Stimulated activated CD4-positive, alpha-beta T cell treated with anti-CD3 and anti-CD28 coated beads, Interleukin-15, amount 100 ng/mL, for 24 hours (primary cell): ENCODE data around the gene NCKAP5.
"Not testable (repeated sequence)": the region's sequence is repeated elsewhere in the genome, so short reads cannot be mapped to it uniquely, and the experiment has no call there.

Experiments used
- DNase-seq: peaks from one replicate; pipeline ENCODE4 v3.0.0-alpha.2; 2020

The NCKAP5 gene

DNA sequence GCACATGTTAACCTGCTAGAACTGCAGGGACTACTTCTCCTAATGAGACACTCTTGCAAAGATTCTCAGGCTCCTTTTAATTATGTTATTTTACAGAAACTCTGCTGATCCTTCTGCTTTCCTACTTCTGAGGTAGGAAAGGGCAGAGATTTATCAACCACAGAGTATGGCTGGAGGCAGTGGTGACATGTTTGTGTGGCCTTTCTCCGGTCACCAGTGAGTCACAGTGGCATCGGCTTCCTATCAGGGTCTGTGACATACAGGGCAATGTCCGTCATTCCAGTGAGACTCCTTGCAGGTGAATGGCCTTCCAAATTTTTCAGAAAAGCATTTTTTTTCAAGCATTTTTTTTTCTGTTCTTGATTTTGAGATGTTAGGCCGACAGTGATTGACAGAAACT is 717.6 kb downstream of the NCKAP5 start:
- no peak for DNase-seq

DNA sequence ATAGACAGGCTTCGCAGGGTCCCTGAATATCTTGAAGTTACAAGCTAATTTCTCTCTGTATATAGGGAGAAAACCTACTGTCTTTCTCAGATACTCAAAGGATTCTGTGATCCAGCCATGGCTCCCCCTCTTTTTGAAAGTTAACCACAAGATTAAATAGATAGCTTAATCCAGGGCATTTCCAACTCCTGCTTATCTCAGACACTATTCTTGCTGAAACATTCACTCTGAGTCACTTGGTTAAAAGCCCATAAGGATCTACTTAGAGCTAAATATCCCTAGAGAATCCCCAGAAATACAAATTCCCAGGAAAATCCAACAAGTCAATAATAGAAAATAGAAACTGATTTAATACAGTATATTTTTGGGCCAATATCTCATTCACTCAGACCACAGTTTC is 719.1 kb downstream of the NCKAP5 start:
- no peak for DNase-seq

DNA sequence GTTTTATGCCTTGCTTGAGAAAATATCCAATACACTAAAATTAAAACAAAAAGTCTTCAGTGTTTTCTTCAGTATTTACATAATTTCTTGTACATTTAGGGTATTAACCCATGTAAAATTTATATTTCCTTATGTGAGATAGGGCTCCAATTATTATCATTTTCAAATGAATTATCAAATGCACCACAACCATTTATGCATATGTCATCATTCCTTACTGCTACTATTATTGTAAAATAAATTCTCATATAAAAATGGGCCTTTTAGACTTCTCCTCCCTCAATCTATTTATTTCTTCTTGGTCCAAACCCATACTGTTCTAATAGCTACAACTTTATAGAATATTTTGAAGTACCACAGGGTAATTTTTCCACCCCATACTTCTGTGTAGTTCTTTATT is 722.9 kb downstream of the NCKAP5 start:
- DNase-seq: no peak

DNA sequence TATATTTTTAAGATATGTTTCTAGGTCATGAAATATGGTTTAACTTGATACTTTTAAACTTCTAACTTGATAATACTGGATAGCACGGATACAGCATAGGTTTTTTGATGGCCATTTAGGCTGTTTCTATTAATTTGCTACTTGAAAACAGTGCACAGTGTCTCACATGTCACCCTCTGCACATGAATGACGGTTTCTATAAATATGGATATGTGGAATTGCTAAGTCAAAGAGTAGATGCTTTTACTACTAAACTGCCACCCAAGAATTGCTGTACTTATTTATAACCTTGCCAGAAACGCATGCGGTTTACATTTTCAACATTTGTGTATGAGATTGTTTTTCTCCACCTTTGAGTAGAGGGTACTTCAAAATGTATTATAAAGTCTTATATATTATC is 723.7 kb downstream of the NCKAP5 start:
- no peak for DNase-seq

DNA sequence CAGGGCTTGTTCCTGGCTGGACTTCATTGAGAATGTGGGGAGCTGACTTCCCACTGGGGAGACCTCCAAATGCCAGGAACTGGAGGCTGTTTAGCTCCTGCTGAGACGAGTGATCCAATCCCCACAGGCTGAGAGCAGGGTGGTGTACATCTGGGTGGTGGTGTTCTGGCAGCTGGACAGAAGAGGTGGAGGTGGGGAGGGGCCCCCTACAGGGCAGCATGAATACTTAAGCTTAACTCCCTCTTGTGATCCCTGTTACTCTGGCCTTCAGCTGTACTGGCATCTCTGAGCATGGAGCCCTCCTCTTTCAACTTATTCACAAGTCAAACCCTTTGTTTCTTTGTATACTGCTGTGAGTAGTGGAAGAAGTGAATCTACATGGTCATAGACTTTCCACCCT is 730.5 kb downstream of the NCKAP5 start:
- DNase-seq: no peak

DNA sequence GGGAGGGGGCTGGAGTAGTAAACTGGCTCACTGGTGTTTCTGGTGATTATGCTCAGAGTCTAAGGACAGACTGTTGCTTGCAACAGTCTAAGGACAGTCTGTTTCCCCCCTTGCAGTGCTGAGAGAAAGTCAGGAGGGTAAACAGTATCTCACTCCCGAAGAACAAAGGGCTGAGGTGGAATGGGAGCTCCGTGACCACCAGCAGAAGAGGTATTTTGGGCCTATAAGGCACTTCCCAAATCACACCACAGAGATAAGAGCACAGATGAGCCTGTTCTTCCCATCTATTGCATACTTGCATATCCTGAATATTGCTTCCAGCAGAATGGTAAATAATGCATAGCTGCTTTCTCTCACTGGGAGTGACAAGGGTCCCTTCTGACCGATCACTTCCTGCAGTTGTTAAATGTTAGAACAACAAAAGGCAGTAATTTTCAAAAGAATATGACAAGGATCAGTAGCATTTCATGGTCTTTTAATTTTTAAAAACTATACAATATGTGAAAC is 737.9 kb downstream of the NCKAP5 start:
- no peak for DNase-seq

DNA sequence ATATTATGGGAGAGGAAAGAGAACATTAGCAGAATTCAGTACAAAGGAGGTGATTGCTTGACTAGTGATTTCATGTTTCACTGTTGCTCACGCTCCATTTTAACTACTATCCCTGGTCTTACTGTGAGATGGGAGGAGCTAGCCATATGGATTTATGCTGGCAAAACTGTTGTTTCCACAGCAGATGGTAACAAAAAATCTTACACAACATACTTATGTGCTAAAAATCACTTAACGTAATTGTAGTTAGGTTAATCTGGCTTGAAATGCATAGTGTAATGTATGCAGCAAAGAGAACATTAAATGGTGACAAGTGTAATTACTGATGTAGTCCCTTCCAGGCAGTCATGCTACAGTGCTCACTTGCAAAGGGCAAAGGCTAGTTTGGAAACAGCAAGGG is 742.7 kb downstream of the NCKAP5 start:
- DNase-seq: no peak

DNA sequence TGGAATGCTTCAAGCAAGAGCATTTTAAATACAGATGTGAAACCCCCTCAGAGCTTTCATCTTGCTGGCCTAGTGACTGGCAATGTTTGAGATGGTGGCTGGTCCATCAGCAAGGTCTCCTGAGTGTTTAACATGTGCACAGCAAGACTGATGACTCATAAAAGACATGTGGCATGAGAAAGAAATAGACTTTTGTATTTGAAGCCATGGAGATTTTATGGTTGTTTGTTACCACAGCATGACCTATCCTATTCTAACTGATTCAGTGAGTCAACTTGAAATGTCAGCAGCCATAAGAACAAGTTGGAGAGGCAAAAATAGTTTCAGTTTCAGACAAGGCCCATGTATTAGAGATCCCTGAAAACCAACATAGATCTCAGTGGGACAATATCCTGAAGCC is 743.5 kb downstream of the NCKAP5 start:
- DNase-seq: no peak

DNA sequence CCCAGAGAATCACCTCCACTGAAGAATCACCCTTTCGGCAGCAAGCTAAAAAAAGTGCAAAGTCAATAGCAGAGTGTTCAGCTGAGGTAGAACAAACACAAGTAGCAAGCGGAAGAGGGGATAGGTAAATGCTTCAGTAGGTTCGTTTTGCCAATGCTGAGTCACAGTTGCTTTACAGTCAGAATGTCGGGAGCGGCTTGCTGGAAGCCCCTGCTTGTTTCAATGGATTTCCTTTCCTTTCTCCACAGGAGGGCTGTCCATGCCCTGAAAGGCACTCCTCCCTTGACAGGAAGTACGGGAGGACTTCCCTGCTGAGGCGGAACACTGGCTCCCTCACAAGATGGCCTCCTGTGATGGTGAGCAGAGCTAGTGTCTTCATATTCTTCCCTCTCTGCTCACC is 752.0 kb downstream of the NCKAP5 start:
- no peak for DNase-seq

DNA sequence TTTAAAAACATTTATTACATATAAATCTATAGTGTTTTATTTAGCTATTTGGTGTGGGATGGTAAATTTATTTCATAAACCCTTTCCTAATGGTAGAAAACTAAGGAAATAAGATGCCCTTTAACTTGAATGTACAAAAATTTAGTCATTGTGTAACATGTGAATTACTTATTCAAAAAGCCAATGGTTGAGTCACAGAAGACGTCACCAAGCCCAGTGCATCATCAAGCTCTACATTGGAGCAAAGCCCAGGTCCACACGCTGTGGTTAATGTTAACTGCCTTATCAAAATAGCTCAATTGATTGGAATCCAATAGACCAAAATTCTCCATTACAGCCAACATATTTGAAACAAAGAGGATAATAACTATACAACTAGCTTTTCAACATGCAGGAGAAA is 752.7 kb downstream of the NCKAP5 start:
- no peak for DNase-seq

DNA sequence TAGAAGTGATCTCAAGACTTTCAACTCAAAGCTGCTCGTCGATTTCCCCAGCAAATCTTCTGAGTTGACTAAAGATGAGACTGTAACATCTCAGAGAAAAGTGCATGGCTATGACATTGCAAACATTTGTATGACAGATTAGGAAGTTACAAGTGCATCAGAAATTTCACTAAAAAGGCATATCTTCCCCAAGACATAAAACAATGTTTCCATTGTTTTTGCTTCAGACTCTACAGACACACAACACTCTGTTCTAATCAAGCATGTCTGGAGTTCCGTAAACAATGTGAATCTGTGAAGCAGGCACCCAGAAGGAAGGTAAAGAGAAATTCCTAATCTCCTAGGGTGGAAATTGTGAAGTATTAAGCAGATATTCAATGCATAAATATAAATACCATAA is 753.6 kb downstream of the NCKAP5 start:
- DNase-seq: no peak

DNA sequence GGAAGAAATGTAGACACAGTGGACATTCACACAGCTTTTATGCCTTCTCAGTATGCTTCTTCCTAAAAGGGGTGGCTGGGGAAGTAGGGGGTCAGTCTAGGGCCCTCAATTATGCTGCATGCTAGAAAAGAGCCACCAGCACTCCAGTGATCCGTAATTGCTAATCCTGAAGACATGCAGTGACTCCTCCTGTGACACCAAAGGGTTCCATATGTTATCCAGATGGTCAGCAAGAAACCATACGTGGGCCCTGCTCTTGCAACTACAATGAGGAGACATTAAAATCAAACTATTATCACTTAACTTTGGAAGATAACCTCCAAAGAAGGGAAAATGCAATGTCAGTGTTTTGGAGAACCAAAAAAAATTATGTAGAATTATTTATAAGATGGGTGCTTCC is 754.8 kb downstream of the NCKAP5 start:
- no peak for DNase-seq

DNA sequence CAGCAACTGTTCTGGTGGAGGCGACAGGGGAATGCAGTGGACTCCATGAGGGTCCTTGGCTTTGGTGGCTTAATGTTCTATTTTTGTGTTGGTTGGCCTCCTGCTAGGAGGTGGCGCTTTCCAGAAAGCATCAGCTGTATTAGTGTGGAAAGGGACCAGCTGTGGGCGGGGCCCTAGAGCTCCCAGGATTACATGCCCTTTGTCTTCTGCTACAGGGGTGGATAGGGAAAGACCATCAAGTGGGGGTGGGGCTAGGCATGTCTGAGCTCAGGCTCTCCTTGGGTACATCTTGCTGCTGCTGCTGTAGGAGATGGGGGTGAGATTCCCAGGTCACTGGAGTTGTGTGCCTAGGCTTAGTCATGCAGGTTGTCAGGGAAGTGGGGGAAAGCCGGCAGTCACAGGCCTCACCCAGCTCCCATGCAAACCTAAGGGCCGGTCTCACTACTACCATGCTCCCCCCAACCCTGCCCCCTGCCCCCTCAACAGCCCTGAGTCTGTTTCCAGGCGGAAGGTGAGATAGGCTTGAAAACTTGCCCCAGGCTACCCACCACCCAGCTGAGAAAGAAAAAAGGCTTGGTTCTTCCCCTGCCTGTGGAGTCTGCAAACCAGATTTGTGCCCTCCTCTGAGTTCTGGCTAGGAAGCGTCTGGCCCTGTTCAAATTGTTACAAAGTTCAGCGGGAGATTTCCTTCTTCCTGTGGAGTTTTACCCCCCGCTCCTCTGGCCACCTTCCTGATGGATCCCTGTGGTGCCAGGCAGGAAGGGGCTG is 756.9 kb downstream of the NCKAP5 start:
- no peak for DNase-seq

DNA sequence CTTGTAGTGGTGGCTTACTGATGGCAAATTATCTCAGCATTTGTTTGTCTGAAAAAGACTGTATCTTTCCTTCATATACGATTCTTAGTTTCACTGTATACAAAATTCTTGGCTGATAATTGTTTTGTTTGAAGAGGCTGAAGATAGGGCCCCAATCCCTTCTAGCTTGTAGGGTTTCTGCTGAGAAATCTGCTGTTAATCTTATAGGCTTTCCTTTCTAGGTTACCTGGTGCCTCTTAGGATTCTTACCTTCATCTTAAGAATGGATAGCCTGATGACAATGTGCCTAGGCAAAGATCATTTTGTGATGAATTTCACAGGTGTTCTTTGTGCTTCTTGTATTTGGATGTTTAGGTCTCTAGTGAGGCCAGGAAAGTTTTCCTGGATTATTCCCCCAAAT is 758.3 kb downstream of the NCKAP5 start:
- DNase-seq: not testable (repeated sequence)

DNA sequence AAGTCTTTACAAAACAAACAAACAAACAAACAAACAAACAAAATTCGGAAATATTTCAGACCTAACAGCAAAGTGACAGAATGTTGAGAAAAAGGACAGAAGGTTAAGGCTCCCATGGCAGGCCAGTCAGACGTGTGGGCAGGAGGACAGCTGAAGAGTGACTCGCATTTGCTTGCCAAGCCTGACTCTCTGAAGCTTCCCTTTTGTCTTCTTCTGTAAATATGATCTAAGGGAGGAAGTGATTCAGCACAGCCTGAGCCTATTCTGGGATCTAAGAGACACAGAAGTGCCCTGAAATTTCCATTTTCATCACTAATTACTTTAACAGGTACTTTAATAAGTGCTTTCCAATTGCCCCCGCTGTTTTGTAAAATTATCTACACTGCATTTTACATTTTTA is 764.2 kb downstream of the NCKAP5 start:
- DNase-seq: no peak

DNA sequence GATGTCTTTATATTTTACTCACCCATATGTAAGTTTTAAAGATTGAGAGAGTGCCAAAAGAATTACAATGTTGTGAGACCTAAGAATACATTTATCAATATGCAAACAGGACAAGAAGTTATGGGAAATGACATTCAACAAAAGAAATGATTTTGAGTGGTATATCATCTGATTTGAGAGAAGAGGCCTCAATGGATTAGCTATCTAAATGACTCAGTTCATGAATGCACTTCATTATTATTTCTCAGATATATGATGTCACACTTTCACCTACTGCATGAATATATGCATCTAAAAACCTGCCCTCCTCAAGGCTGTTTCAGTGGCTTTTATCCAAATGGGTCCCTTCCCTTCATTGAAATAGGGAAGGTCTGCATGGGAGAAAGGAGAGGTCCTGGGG is 769.9 kb downstream of the NCKAP5 start:
- no peak for DNase-seq

DNA sequence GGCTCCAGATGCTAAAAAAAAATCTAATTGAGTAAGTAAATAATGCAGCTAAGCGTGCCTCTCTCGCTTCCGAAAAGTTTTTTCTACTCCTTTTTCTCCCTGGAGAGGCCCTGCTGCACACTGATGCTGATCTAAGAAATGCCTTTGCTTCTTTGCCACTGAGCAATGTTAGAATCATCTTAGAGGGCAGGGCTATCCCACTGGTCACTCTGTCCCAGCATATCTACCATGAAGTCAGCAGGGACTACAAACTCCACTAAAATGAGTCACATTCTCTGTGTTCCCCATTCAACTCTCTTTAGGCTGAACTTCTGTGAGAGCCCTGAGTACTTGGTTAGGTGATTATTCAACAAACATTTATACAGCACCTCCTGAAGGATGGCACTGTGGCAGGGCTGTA is 770.7 kb downstream of the NCKAP5 start:
- DNase-seq: no peak

DNA sequence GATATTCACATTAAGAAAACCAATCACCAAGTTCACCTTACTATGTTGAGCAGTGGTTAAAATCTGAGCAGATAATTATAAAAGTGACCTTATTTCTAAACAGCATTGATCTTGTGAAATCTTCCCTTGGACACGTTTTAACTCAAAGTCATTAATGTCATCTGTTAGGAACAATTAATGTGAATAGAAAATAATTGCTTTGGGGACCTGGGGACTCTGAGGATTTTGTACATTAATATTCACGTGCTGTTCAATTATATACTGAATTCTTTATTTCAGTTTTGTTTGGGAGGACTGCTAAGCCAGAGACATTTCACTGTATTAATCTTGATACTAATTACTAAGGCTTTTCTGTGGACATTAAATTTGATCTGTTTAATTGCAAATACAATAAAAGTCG is 771.2 kb downstream of the NCKAP5 start:
- no peak for DNase-seq

DNA sequence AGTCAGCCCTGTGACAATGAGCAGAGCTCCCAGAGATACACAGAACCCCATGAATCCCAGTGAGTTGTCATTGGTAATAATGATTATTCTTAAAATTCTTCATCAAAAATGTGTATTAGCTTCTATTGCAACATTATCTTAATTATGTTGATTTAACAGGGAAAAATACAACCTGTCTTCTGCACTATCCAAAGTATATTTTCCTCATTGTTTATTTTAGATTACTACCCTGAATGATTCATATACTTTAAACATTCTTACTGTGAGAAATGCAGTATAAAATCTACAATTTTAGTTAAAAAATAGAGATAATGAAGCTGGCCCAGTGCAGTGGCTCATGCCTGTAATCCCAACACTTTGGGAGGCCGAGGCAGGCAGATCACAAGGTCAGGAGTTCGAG is 773.0 kb downstream of the NCKAP5 start:
- no peak for DNase-seq

DNA sequence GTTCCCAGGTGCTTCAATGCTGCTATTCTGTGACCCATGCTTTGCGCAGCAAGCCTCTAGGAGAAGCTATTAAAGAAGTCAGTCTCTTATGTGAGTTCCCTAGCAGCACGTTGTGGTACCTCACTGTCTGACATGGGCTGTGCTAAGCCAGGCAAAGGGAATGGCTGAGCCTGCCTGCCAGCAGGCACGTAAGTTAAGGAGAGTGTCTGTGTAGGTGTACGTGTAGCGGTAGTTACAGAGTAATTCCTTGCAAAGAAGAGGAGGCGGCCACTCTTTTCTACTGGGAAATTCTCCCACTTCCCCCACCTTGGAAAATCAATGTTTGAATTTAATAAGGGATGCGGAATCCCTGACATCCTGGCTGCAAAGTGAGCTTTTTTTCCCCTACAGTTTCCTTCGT is 774.7 kb downstream of the NCKAP5 start:
- DNase-seq: no peak

DNA sequence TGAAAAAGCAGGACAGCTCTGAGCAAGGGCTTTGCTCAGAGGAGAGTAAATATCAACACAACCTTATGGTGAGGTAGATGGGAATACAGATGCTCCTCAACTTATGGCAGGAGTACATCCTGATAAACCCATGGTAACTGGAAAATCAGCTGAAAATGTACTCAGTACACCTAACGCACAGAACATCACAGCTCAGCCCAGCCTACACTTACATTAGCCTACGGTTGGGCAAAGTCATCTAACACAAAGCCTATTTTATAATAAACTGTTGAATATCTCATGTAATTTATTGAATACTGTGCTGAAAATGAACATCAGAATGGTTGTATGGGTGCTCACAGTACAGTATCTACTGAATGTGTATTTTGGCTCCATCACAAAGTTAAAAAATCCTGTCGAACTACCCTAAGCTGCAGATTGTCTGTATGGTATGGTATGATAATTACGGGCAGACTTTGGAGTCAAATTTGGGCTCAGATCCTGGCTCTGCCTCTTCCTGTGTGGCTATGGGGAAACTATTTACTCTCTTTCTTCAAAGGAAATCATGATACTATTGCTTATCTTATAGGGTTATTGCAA is 778.0 kb downstream of the NCKAP5 start:
- DNase-seq: no peak

DNA sequence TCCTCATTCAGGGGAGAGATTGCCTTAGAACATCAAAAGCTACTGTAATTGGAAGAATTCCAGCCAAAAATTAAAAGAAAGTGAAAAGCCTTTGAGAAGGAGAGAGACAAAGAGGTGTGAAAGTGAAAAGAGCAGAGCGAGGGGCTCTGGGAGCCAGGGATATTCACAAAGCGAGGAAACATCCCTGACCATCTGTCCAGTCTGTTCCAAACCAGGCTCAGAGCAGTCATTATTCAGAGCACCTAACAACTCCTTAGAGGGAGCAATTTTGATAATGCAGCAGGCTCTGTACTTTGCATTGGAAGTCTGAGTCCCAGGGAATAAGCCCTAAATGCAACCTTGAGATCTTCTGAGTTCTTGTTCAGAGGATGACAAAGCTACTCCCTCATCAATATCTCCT is 779.2 kb downstream of the NCKAP5 start:
- DNase-seq: no peak

DNA sequence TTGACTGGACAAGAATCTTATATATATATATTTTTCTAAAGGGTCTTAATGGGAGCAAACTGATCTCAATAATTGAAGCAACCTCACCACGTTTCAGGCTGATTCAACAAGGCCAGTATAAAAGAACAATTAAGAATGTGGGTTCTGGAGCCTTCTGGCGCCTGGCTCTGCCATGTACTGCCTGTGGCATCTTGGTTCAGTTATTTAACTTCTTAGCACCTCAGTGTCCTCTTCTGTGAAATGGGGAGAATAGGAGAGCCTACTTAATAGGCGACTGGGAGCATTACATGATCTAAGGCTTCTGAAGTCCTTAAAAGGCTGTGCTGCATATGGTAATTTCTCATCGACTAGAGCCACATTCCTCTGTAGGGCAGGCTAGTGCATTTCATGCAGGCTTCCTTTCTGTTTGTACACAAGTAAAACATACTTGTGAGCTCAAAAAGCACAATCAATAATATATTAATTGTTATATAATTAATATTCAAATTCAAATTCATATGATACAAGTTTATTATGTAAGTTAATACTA is 779.9 kb downstream of the NCKAP5 start:
- DNase-seq: no peak

DNA sequence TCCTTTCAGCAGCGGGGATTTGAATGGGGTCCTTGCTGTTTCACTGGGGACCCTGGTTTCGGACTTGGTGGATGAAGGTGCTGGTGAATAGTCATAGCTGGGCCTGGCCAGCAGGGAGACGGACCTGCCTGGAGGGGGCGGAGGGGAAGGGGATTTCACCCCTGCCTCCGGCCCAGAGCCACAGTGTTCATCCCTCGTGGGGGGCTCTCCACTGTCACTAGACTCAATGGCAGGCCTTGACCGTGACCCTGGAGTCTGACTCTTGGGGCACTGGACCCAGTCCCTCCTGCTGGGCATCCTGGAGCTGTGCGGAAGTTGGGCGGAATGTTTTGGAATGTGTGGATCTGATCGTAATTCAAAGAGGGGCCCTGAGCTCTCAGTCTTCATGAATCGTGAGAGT is 784.4 kb downstream of the NCKAP5 start:
- no peak for DNase-seq
